IMR-90 (cell line): ENCODE results near the gene SLC25A21. TPM values are rescaled to one million over a fixed set of nuclear protein-coding genes. Genes with fewer than 3 reads are reported as not detected.

ENCODE experiments used
- ATAC-seq: fragments of 200-7000 bp; cut with Tn5 transposase; 2 replicates; pipeline ENCODE4 v1.9.1; 2020; ENCODE audit warnings: low read depth, mild to moderate bottlenecking, moderate library complexity
- BruUV-seq: library from RNA; stranded (reverse); fragments of 400-500 nt; replicated peaks from 2 replicates; lab custom pipeline; 2021; lab: Mats Ljungman, UMichigan
- CTCF ChIA-PET: fragments of 300-600 bp; formaldehyde crosslinking; extraction: SDS; loops from one replicate; lab custom pipeline; 2021; ENCODE audit warnings: antibody characterized with exemption; lab: Yijun Ruan, JAX
- POLR2A ChIA-PET: fragments of 300-600 bp; sonication (Branson Sonifier 250); formaldehyde crosslinking; loops from one replicate; lab custom pipeline; 2022; ENCODE audit warnings: antibody characterized with exemption; ENCODE audit not compliant: unreplicated experiment; lab: Charles Lee
- DNase-seq: peaks from one replicate; pipeline ENCODE4 v3.0.0; 2013
- H2AFZ ChIP-seq: replicated peaks from 2 replicates; pipeline ENCODE3; 2013; ENCODE audit warnings: low read length, mild to moderate bottlenecking; ENCODE audit not compliant: poor library complexity
- H2AK5ac ChIP-seq: 2 replicates; pipeline ENCODE4 v1.6.1; 2013; ENCODE audit warnings: low read depth, low read length, inconsistent platforms
- H2AK9ac ChIP-seq: replicated peaks from 2 replicates; pipeline ENCODE3; 2013; ENCODE audit warnings: mild to moderate bottlenecking, low read depth, low read length, moderate library complexity; ENCODE audit not compliant: poor library complexity
- H2BK120ac ChIP-seq: 2 replicates; pipeline ENCODE4 v1.6.1; 2013; ENCODE audit warnings: low read depth, low read length, inconsistent platforms
- H2BK15ac ChIP-seq: 3 replicates; pipeline ENCODE4 v1.6.1; 2013; ENCODE audit warnings: low read depth, low read length, inconsistent platforms
- H2BK20ac ChIP-seq: 2 replicates; pipeline ENCODE4 v1.6.1; 2013; ENCODE audit warnings: low read depth, mild to moderate bottlenecking, inconsistent platforms, low read length, moderate library complexity
- H2BK5ac ChIP-seq: 2 replicates; pipeline ENCODE4 v1.6.1; 2013; ENCODE audit warnings: mild to moderate bottlenecking, low read depth, low read length, inconsistent platforms; ENCODE audit not compliant: poor library complexity, severe bottlenecking
- H3K14ac ChIP-seq: replicated peaks from 2 replicates; pipeline ENCODE4 v1.6.1; 2013; ENCODE audit warnings: low read depth, low read length, inconsistent platforms
- H3K18ac ChIP-seq: 2 replicates; pipeline ENCODE4 v1.6.1; 2013; ENCODE audit warnings: low read depth, low read length, control low read depth
- H3K23ac ChIP-seq: 2 replicates; pipeline ENCODE4 v1.6.1; 2013; ENCODE audit warnings: low read depth, low read length, inconsistent platforms
- H3K27ac ChIP-seq: 2 replicates; pipeline ENCODE4 v1.5.1; 2013; ENCODE audit warnings: mild to moderate bottlenecking, control low read depth, low read length; ENCODE audit not compliant: insufficient read depth
- H3K27me3 ChIP-seq: 2 replicates; pipeline ENCODE4 v1.6.1; 2013; ENCODE audit warnings: low read length; ENCODE audit not compliant: control insufficient read depth, insufficient read depth
- H3K36me3 ChIP-seq: 2 replicates; pipeline ENCODE4 v1.6.1; 2013; ENCODE audit warnings: low read length, mixed read lengths; ENCODE audit not compliant: control insufficient read depth, insufficient read depth
- H3K4ac ChIP-seq: 2 replicates; pipeline ENCODE4 v1.6.1; 2013; ENCODE audit warnings: low read depth, low read length, inconsistent platforms
- H3K4me1 ChIP-seq: 2 replicates; pipeline ENCODE4 v1.6.1; 2013; ENCODE audit warnings: low read length, mixed read lengths; ENCODE audit not compliant: control insufficient read depth, insufficient read depth
- H3K4me2 ChIP-seq: 2 replicates; pipeline ENCODE4 v1.6.1; 2013; ENCODE audit warnings: low read depth, mild to moderate bottlenecking, control low read depth, low read length, moderate library complexity
- H3K4me3 ChIP-seq: 2 replicates; pipeline ENCODE4 v1.5.1; 2013; ENCODE audit warnings: low read depth, mild to moderate bottlenecking, control low read depth, low read length, moderate library complexity; ENCODE audit not compliant: insufficient read depth
- H3K56ac ChIP-seq: 2 replicates; pipeline ENCODE4 v1.6.1; 2013; ENCODE audit warnings: low read length, inconsistent platforms; ENCODE audit not compliant: insufficient read depth; ENCODE audit errors: extremely low read depth
- H3K79me1 ChIP-seq, 2 experiments: 2 replicates each; pipeline ENCODE4 v1.6.1; 2013; ENCODE audit warnings: low read length in 2 of 2, inconsistent platforms in 1 of 2, low read depth in 1 of 2
- H3K9ac ChIP-seq: 2 replicates; pipeline ENCODE4 v1.6.1; 2013; ENCODE audit warnings: low read depth, low read length, control low read depth
- H3K9me1 ChIP-seq: 2 replicates; pipeline ENCODE4 v1.6.1; 2013; ENCODE audit warnings: low read length, inconsistent platforms; ENCODE audit not compliant: insufficient read depth
- H3K9me3 ChIP-seq: 2 replicates; pipeline ENCODE4 v1.6.1; 2013; ENCODE audit warnings: low read length; ENCODE audit not compliant: control insufficient read depth, insufficient read depth
- H4K20me1 ChIP-seq: 2 replicates; pipeline ENCODE4 v1.6.1; 2013; ENCODE audit warnings: low read length, inconsistent platforms; ENCODE audit not compliant: insufficient read depth
- H4K5ac ChIP-seq: 2 replicates; pipeline ENCODE4 v1.6.1; 2013; ENCODE audit warnings: mild to moderate bottlenecking, low read depth, low read length, control low read depth
- H4K8ac ChIP-seq, 2 experiments: 2 replicates each; pipeline ENCODE4 v1.6.1; 2013; ENCODE audit warnings: low read depth in 2 of 2, low read length in 2 of 2, control low read depth in 1 of 2, inconsistent platforms in 1 of 2
- H4K91ac ChIP-seq: 2 replicates; pipeline ENCODE4 v1.6.1; 2013; ENCODE audit warnings: low read depth, low read length, inconsistent platforms; ENCODE audit not compliant: insufficient read depth
- BHLHE40 ChIP-seq: fragments of 150-350 bp; IDR thresholded peaks from 2 replicates; pipeline ENCODE4 v1.6.1; 2016; ENCODE audit warnings: mild to moderate bottlenecking, low read depth, low read length
- CEBPB ChIP-seq: IDR thresholded peaks from 2 replicates; pipeline ENCODE4 v1.6.1; 2012; ENCODE audit warnings: low read depth, low read length, improper control_type of control experiment
- CHD1 ChIP-seq: IDR thresholded peaks from 2 replicates; pipeline ENCODE4 v1.6.1; 2012; ENCODE audit warnings: low read depth, low read length, improper control_type of control experiment
- FOS ChIP-seq: fragments of 150-350 bp; IDR thresholded peaks from 2 replicates; pipeline ENCODE4 v1.6.1; 2016; ENCODE audit warnings: low read depth, low read length
- MAFK ChIP-seq: IDR thresholded peaks from 2 replicates; pipeline ENCODE4 v1.6.1; 2012; ENCODE audit warnings: low read depth, low read length, improper control_type of control experiment
- MAZ ChIP-seq: IDR thresholded peaks from 2 replicates; pipeline ENCODE4 v1.6.1; 2012; ENCODE audit warnings: low read depth, mild to moderate bottlenecking, low read length, improper control_type of control experiment, moderate library complexity, borderline replicate concordance
- MXI1 ChIP-seq: IDR thresholded peaks from 2 replicates; pipeline ENCODE4 v1.6.1; 2012; ENCODE audit warnings: low read depth, mild to moderate bottlenecking, low read length, moderate library complexity, borderline replicate concordance
- NFE2L2 ChIP-seq: fragments of 150-350 bp; IDR thresholded peaks from 2 replicates; pipeline ENCODE4 v1.6.1; 2016; ENCODE audit warnings: low read depth, mild to moderate bottlenecking, low read length
- POLR2A ChIP-seq: IDR thresholded peaks from 2 replicates; pipeline ENCODE4 v1.6.1; 2012; ENCODE audit warnings: mild to moderate bottlenecking, low read depth, low read length
- RAD21 ChIP-seq: IDR thresholded peaks from 2 replicates; pipeline ENCODE4 v1.6.1; 2012; ENCODE audit warnings: low read length, improper control_type of control experiment
- RCOR1 ChIP-seq: IDR thresholded peaks from 2 replicates; pipeline ENCODE4 v1.6.1; 2012; ENCODE audit warnings: mild to moderate bottlenecking, low read length, improper control_type of control experiment; ENCODE audit not compliant: insufficient replicate concordance
- RFX5 ChIP-seq: IDR thresholded peaks from 2 replicates; pipeline ENCODE4 v1.8.0; 2012; ENCODE audit warnings: low read depth, mild to moderate bottlenecking, low read length, moderate library complexity
- SMC3 ChIP-seq: fragments of 150-350 bp; IDR thresholded peaks from 2 replicates; pipeline ENCODE4 v1.6.1; 2016; ENCODE audit warnings: low read depth, mild to moderate bottlenecking, antibody characterized with exemption, low read length, moderate library complexity
- WGBS, 2 experiments: methylation state at CpG; one replicate each; pipeline versions ENCODE4 v1.1.5 to v1.1.7; 2013; ENCODE audit warnings: missing lambda C conversion rate in 2 of 2; ENCODE audit not compliant: insufficient read length in 1 of 2; ENCODE audit errors: extremely low coverage in 2 of 2; 5-methylcytosine and 5-hydroxymethylcytosine counted together
- dilution Hi-C: fragments of 300-500 bp; cut with HindIII; formaldehyde crosslinking; loops from one replicate; pipeline ENCODE4 v1.14.3; 2018; ENCODE audit warnings: low sequenced_read_pairs; ENCODE audit not compliant: unreplicated experiment
- in situ Hi-C: fragments of 300-500 bp; cut with MboI; formaldehyde crosslinking; loops from 3 replicates; pipeline ENCODE4 v1.14.3; 2019; ENCODE audit warnings: low sequenced_read_pairs, inconsistent platforms, mixed read lengths
- intact Hi-C: fragments of 100-400 bp; cut with micrococcal nuclease; formaldehyde crosslinking; loops from 2 replicates; pipeline ENCODE4 v1.10.0; 2022
- polyA plus RNA-seq, 3 experiments: library from polyadenylated mRNA; depleted of rRNA; stranded (reverse); fragments of >200 nt; gene quantifications; 2 replicates each; pipeline ENCODE4 v1.2.3, GENCODE V29; 2012; ENCODE audit warnings: low replicate concordance in 1 of 3
- total RNA-seq: library from RNA; depleted of rRNA; stranded (reverse); fragments of >200 nt; gene quantifications from 2 replicates; pipeline ENCODE4 v1.2.3, GENCODE V29; 2012
- TF ChIP-seq, protein P1 (sequence below): fragments of 150-350 bp; IDR thresholded peaks from 2 replicates; pipeline ENCODE4 v1.6.1; 2017; ENCODE audit warnings: mild to moderate bottlenecking, antibody characterized with exemption, low read length, low read depth
- TF ChIP-seq, protein P2 (sequence below): fragments of 150-350 bp; IDR thresholded peaks from 2 replicates; pipeline ENCODE4 v1.6.1; 2016; ENCODE audit warnings: low read depth, mild to moderate bottlenecking, low read length, moderate library complexity, borderline replicate concordance
- TF ChIP-seq, protein P3 (sequence below): conservative IDR thresholded peaks from 2 replicates; pipeline ENCODE4 v1.5.1; 2012; ENCODE audit warnings: mild to moderate bottlenecking, low read depth, low read length, improper control_type of control experiment

The SLC25A21 gene
- total and polyA plus RNA-seq, 2 of the 4 experiments (the other 2 are of a cell fraction), result 0.62 to 0.90 TPM

DNA sequence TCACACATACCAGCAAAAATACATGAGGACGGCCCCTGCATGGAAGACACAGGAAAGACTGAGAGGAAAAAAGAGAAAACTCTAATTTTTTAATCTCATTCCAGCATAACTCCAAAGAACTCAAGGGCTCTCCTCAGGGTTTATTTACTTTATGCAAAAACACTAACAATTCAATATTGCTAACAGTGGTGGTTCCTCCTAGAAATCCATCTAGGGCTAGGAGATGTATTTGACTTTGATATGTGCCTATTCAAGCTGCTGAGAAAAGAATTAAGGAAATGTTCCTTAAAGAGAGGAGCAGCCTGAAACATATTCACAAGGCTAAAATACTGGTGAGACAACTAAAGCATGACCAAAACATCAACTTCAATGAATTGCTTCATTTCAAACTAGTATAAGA, 57.0 kb downstream of the SLC25A21 start:
- in situ Hi-C loops (no loop called here), intact Hi-C loops (loop anchor here (10.0 kb wide), 2 partner anchors 251 to 341 kb away; no protein-coding TSS in a partner anchor), dilution Hi-C loops (no loop called here)
- Histone ChIP-seq H3K56ac (no peak overlapping the region), H2AFZ (no peak overlapping the region), H2BK15ac (no peak overlapping the region), H3K9me1 (no peaks in the 10 kb centered on the region), H3K36me3 (no peaks in the 10 kb centered on the region), H4K5ac (no peak overlapping the region), H3K4me2 (no peak overlapping the region), H2AK9ac (no peak overlapping the region), H3K18ac (no peak overlapping the region), H3K4ac (no peak overlapping the region), H2BK120ac (no peak overlapping the region), H2AK5ac (no peak overlapping the region), H2BK20ac (no peak overlapping the region), H3K23ac (no peak overlapping the region), H3K27me3 (no peaks in the 10 kb centered on the region), H2BK5ac (no peak overlapping the region), H4K91ac (no peak overlapping the region), H3K14ac (no peak overlapping the region), H4K20me1 (no peaks in the 10 kb centered on the region), H3K79me1 (no peaks in the 10 kb centered on the region), H3K27ac (no peak overlapping the region), H3K4me1 (no peaks in the 10 kb centered on the region; the same call in 1 of the 2 replicates), H3K9me3 (no peaks in the 10 kb centered on the region), H3K9ac (no peak overlapping the region), H4K8ac (no peak overlapping the region), H3K4me3 (no peak overlapping the region)
- no peak for DNase-seq
- WGBS, 2 experiments, result no CpG with 5 or more reads among the region's 1 CpG
- BruUV-seq, result no TSS peak
- ATAC-seq, result no peak
- no peak for TF ChIP-seq RAD21
- no peak for TF ChIP-seq CHD1
- TF ChIP-seq MAZ, result no peak
- no peak for TF ChIP-seq MAFK
- no peak for TF ChIP-seq BHLHE40
- no peak for TF ChIP-seq POLR2A
- no peak for TF ChIP-seq SMC3
- TF ChIP-seq, protein P1, sequence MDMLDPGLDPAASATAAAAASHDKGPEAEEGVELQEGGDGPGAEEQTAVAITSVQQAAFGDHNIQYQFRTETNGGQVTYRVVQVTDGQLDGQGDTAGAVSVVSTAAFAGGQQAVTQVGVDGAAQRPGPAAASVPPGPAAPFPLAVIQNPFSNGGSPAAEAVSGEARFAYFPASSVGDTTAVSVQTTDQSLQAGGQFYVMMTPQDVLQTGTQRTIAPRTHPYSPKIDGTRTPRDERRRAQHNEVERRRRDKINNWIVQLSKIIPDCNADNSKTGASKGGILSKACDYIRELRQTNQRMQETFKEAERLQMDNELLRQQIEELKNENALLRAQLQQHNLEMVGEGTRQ, result no peak
- TF ChIP-seq, protein P2, sequence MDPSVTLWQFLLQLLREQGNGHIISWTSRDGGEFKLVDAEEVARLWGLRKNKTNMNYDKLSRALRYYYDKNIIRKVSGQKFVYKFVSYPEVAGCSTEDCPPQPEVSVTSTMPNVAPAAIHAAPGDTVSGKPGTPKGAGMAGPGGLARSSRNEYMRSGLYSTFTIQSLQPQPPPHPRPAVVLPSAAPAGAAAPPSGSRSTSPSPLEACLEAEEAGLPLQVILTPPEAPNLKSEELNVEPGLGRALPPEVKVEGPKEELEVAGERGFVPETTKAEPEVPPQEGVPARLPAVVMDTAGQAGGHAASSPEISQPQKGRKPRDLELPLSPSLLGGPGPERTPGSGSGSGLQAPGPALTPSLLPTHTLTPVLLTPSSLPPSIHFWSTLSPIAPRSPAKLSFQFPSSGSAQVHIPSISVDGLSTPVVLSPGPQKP, result no peak
- TF ChIP-seq RFX5, result no peak
- no peak for TF ChIP-seq FOS
- no peak for TF ChIP-seq MXI1
- no peak for TF ChIP-seq RCOR1
- TF ChIP-seq, protein P3, sequence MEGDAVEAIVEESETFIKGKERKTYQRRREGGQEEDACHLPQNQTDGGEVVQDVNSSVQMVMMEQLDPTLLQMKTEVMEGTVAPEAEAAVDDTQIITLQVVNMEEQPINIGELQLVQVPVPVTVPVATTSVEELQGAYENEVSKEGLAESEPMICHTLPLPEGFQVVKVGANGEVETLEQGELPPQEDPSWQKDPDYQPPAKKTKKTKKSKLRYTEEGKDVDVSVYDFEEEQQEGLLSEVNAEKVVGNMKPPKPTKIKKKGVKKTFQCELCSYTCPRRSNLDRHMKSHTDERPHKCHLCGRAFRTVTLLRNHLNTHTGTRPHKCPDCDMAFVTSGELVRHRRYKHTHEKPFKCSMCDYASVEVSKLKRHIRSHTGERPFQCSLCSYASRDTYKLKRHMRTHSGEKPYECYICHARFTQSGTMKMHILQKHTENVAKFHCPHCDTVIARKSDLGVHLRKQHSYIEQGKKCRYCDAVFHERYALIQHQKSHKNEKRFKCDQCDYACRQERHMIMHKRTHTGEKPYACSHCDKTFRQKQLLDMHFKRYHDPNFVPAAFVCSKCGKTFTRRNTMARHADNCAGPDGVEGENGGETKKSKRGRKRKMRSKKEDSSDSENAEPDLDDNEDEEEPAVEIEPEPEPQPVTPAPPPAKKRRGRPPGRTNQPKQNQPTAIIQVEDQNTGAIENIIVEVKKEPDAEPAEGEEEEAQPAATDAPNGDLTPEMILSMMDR, result no peak
- no peak for TF ChIP-seq NFE2L2
- TF ChIP-seq CEBPB, result no peak
- POLR2A ChIA-PET, result no interaction called here
- CTCF ChIA-PET, result no interaction called here
